ENCODE results near the gene SLC24A4.

DNA sequence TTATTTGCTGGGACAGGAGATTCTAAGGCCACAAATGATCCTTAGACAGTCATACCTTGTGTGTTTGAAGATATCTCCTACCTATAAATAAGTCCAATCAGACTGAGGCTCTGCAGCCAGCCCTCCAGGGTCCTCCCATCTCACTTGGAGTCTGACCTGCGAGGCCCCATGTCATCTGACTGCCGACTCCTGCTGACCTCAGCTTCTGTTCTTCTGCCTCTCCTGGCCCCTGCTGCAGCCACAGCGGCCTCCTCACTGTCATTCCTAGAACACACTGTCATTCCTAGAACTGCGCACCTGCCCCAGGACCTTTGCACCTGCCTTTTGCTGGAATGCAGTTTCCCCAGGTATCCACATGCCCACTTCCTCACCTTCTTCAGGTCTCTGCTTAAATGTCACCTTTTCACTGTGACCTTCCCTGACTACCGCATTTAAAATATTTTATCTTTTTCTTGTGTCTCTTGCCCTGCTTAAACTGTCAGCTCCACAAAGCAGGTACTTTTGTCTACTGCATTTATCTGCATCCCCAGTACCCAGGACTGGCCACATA, 134.1 kb downstream of the SLC24A4 start:
- no peak for TF ChIP-seq POLR2A (IDR thresholded peaks at IDR 0.05; ENCODE audit: low read length)
- no peak for TF ChIP-seq GATA1 (IDR thresholded peaks at IDR 0.05; ENCODE audit: low read depth, low read length)
